Activated CD8-positive, alpha-beta memory T cell treated with anti-CD3 and anti-CD28 coated beads, Interleukin-2, amount 50 U/mL, for 24 hours (primary cell): ENCODE data around the gene PDZD4.
A peak's percentile ranks its signal among the peaks of the same experiment; 100 is the strongest.

Source experiments
- DNase-seq: peaks from one replicate; pipeline ENCODE4 v3.0.0-alpha.2; 2020; ENCODE audit errors: extremely low read depth

Gene PDZD4

GRCh38 chrX:153829799-153830639 is at the start of gene PDZD4:
Gene PDZD4, minus strand, starts transcription at chrX:153830544. Its CDS starts 246 bp downstream, at chrX:153830298.
- no peak for DNase-seq

- DNase-seq, result no peak
These were observed 49.5 kb upstream of the PDZD4 start for GRCh38 chrX:153879741-153880439.

GRCh38 chrX:153878969-153879653 is 48.8 kb upstream of the PDZD4 start:
- no peak for DNase-seq

GRCh38 chrX:153878345-153878744 is 48.0 kb upstream of the PDZD4 start:
- DNase-seq, result no peak

- no peak for DNase-seq
These were observed 47.4 kb upstream of the PDZD4 start for GRCh38 chrX:153877571-153878261.

GRCh38 chrX:153876112-153876491 is 45.8 kb upstream of the PDZD4 start:
- DNase-seq, result no peak

- peak; percentile 6 for DNase-seq
These were observed 45.2 kb upstream of the PDZD4 start for GRCh38 chrX:153875391-153876111.

GRCh38 chrX:153874366-153875125 is 44.2 kb upstream of the PDZD4 start:
- no peak for DNase-seq

- no peak for DNase-seq
These were observed 43.7 kb upstream of the PDZD4 start for GRCh38 chrX:153874085-153874365.

- no peak for DNase-seq
These were observed 43.1 kb upstream of the PDZD4 start for GRCh38 chrX:153873282-153874084.

GRCh38 chrX:153871946-153872878 is 41.9 kb upstream of the PDZD4 start:
- no peak for DNase-seq

- DNase-seq, result no peak
These were observed 41.1 kb upstream of the PDZD4 start for GRCh38 chrX:153871451-153871850.

- no peak for DNase-seq
These were observed 40.5 kb upstream of the PDZD4 start for GRCh38 chrX:153870791-153871360.

GRCh38 chrX:153870288-153870690 is 39.9 kb upstream of the PDZD4 start:
- no peak for DNase-seq

- DNase-seq, result no peak
These were observed 39.3 kb upstream of the PDZD4 start for GRCh38 chrX:153869473-153870287.

GRCh38 chrX:153868576-153869472 is 38.5 kb upstream of the PDZD4 start:
- no peak for DNase-seq

- DNase-seq, result no peak
These were observed 37.3 kb upstream of the PDZD4 start for GRCh38 chrX:153867671-153868070.
